K562 (cell line): ENCODE measurements around the gene C11orf52. TPM values are rescaled to one million over a fixed set of nuclear protein-coding genes. Genes with fewer than 3 reads are reported as not detected.

Experiments
- ATAC-seq: fragments of 200-7000 bp; cut with Tn5 transposase; 3 replicates; pipeline ENCODE4 v1.9.1; 2020; ENCODE audit warnings: moderate library complexity
- BruUV-seq: library from RNA; stranded (reverse); fragments of 400-500 nt; replicated peaks from 2 replicates; lab custom pipeline; 2021; lab: Mats Ljungman, UMichigan
- CTCF ChIA-PET: fragments of 300-600 bp; formaldehyde crosslinking; extraction: SDS; loops from one replicate; lab custom pipeline; 2021; ENCODE audit warnings: low intra/inter-chr PET ratio; lab: Yijun Ruan, JAX
- POLR2A ChIA-PET: fragments of 300-600, 350-650 bp; sonication (Branson Sonifier 250); formaldehyde crosslinking; extraction: SDS; loops from one replicate; lab custom pipeline; 2021; ENCODE audit warnings: antibody characterized with exemption, inconsistent platforms; lab: Yijun Ruan, JAX
- DNase-seq, 4 experiments: peaks; one replicate each; pipeline versions ENCODE4 v3.0.0 to v3.0.0-alpha.2; 2011 to 2018; ENCODE audit warnings: low spot score in 3 of 4, mixed read lengths in 3 of 4; ENCODE audit errors: extremely low read depth in 1 of 4
- FAIRE-seq: peaks from 2 replicates; lab custom pipeline; 2011; peaks lifted over from hg19 to GRCh38; lab: Jason Lieb, UNC
- H2AFZ ChIP-seq: 2 replicates; pipeline ENCODE4 v1.6.0; 2011; ENCODE audit warnings: low read depth, low read length, control low read depth, inconsistent platforms
- H3K27ac ChIP-seq: fragments of 200-600 bp; 3 replicates; pipeline ENCODE4 v1.8.0; 2011; ENCODE audit warnings: low read depth, mild to moderate bottlenecking, control low read depth, inconsistent platforms, low read length, moderate library complexity, mixed read lengths; ENCODE audit errors: extremely low read depth
- H3K27me3 ChIP-seq, 2 experiments: fragments of 300-600 bp in 1 of 2; 2 replicates in 1 of 2; 3 replicates in 1 of 2; pipeline versions ENCODE4 v1.6.0 to v1.8.0; 2011; ENCODE audit warnings: inconsistent platforms in 2 of 2, low read length in 2 of 2, mild to moderate bottlenecking in 1 of 2, mixed read lengths in 1 of 2, moderate library complexity in 1 of 2; ENCODE audit not compliant: control insufficient read depth in 2 of 2, insufficient read depth in 2 of 2
- H3K36me3 ChIP-seq: fragments of 300-600 bp; 3 replicates; pipeline ENCODE4 v1.8.0; 2011; ENCODE audit warnings: mild to moderate bottlenecking, low read length, inconsistent platforms; ENCODE audit not compliant: control insufficient read depth, insufficient read depth
- H3K4me1 ChIP-seq, 2 experiments: fragments of 200-600 bp in 1 of 2; replicated peaks in 1 of 2; 2 replicates in 1 of 2; 3 replicates in 1 of 2; pipeline versions ENCODE4 v1.5.1 to v1.8.0; 2011; ENCODE audit warnings: inconsistent platforms in 2 of 2, low read length in 2 of 2, mild to moderate bottlenecking in 1 of 2, mixed read lengths in 1 of 2, moderate library complexity in 1 of 2; ENCODE audit not compliant: control insufficient read depth in 2 of 2, insufficient read depth in 2 of 2
- H3K4me2 ChIP-seq: 2 replicates; pipeline ENCODE4 v1.6.1; 2011; ENCODE audit warnings: low read length, control low read depth, inconsistent platforms, mixed read lengths; ENCODE audit not compliant: insufficient read depth
- H3K4me3 ChIP-seq: fragments of 200-600 bp; sonication (generic), shearing (Covaris generic); 2 replicates; pipeline ENCODE4 v1.5.1; 2016; ENCODE audit warnings: control low read depth, inconsistent platforms
- H3K79me2 ChIP-seq: fragments of 200-600 bp; 3 replicates; pipeline ENCODE4 v1.8.0; 2011; ENCODE audit warnings: low read length, inconsistent platforms; ENCODE audit not compliant: control insufficient read depth, insufficient read depth
- H3K9ac ChIP-seq, 2 experiments: 2 replicates each; pipeline versions ENCODE4 v1.6.0 to v1.6.1; 2011; ENCODE audit warnings: low read depth in 2 of 2, low read length in 2 of 2, control low read depth in 1 of 2, inconsistent platforms in 1 of 2, mild to moderate bottlenecking in 1 of 2, mixed read lengths in 1 of 2; ENCODE audit not compliant: insufficient read depth in 1 of 2
- H3K9me1 ChIP-seq: one replicate; pipeline ENCODE4 v1.6.0; 2011; ENCODE audit warnings: inconsistent platforms, mild to moderate bottlenecking, low read length, moderate library complexity; ENCODE audit not compliant: control insufficient read depth, insufficient read depth
- H3K9me3 ChIP-seq: replicated peaks from 2 replicates; pipeline ENCODE4 v1.5.1; 2011; ENCODE audit warnings: low read depth, low read length, inconsistent platforms; ENCODE audit not compliant: control insufficient read depth, insufficient read depth
- H4K20me1 ChIP-seq: replicated peaks from 2 replicates; pipeline ENCODE4 v1.6.1; 2011; ENCODE audit warnings: low read length, inconsistent platforms, mixed read lengths; ENCODE audit not compliant: control insufficient read depth, insufficient read depth
- COPS2 ChIP-seq: fragments of 450-650 bp; conservative IDR thresholded peaks from 2 replicates; pipeline ENCODE4 v1.6.1; 2016; ENCODE audit warnings: mild to moderate bottlenecking, moderate library complexity
- EP400 ChIP-seq: fragments of 450-650 bp; IDR thresholded peaks from 2 replicates; pipeline ENCODE4 v1.6.1; 2017; ENCODE audit warnings: antibody characterized with exemption, mild to moderate bottlenecking, moderate library complexity
- HBP1 ChIP-seq: fragments of 450-650 bp; formaldehyde crosslinking; IDR thresholded peaks from 2 replicates; pipeline ENCODE4 v1.4.0; 2022; ENCODE audit warnings: missing genetic modification characterization
- MNT ChIP-seq, 2 experiments: fragments of 450-650 bp; conservative IDR thresholded peaks; 2 replicates each; pipeline ENCODE4 v1.6.1; 2017; ENCODE audit warnings: mild to moderate bottlenecking in 2 of 2, moderate library complexity in 2 of 2
- TEAD1 ChIP-seq, 2 experiments: fragments of 450-650 bp in 1 of 2; sonication (generic) in 1 of 2; formaldehyde crosslinking; IDR thresholded peaks; 2 replicates each; pipeline versions ENCODE4 v1.4.0 to v1.8.0; 2020 to 2022; ENCODE audit warnings: mild to moderate bottlenecking in 2 of 2, missing genetic modification reagents in 1 of 2
- ZKSCAN1 ChIP-seq: fragments of 150-350 bp; IDR thresholded peaks from 2 replicates; pipeline ENCODE4 v1.6.1; 2016; ENCODE audit warnings: low read depth, low read length
- ZNF224 ChIP-seq: sonication (generic); formaldehyde crosslinking; IDR thresholded peaks from 2 replicates; pipeline ENCODE4 v1.8.0; 2022; ENCODE audit warnings: mild to moderate bottlenecking, missing genetic modification reagents
- in situ Hi-C: fragments of 300-500 bp; cut with MboI; formaldehyde crosslinking; loops from 4 replicates; pipeline ENCODE4 v1.15.0; 2018; ENCODE audit warnings: inconsistent platforms, mixed read lengths
- intact Hi-C: fragments of 100-400 bp; cut with micrococcal nuclease; formaldehyde crosslinking; loops from 2 replicates; pipeline ENCODE4 v1.14.2; 2022
- polyA plus RNA-seq, 8 experiments: library from polyadenylated mRNA; depleted of rRNA in 4 of 8; stranded (reverse) in 5 of 8; unstranded in 3 of 8; fragments of >200 nt; fragmentation: Nextera tagmentation in 2 of 8; fragmentation: Illumina TruSeq in 1 of 8; extraction: Ambion mirVana in 2 of 8; extraction: Trizol in 1 of 8; gene quantifications; 2 replicates each; pipeline versions ENCODE4 v1.2.1 to v1.2.3, GENCODE V29; 2011 to 2014; ENCODE audit warnings: inconsistent platforms in 1 of 8, missing spikeins in 1 of 8
- total RNA-seq, 7 experiments: library from RNA; depleted of rRNA in 6 of 7; stranded (reverse); fragments of >200 nt in 6 of 7; fragmentation: Illumina TruSeq in 2 of 7; extraction: Trizol in 2 of 7; gene quantifications; 2 replicates each; pipeline versions ENCODE4 v1.2.1 to v1.2.3, GENCODE V29; 2011 to 2021; ENCODE audit warnings: low replicate concordance in 1 of 7
- TF ChIP-seq, protein P1 (sequence below): sonication (generic); formaldehyde crosslinking; IDR thresholded peaks from 2 replicates; pipeline ENCODE4 v1.8.0; 2022; ENCODE audit warnings: mild to moderate bottlenecking, missing genetic modification reagents
- TF ChIP-seq, protein P2 (sequence below): fragments of 450-650 bp; IDR thresholded peaks from 2 replicates; pipeline ENCODE4 v1.6.1; 2016; ENCODE audit warnings: borderline replicate concordance

The C11orf52 gene
- total and polyA plus RNA-seq, 9 of the 15 experiments (the other 6 are each of a cell fraction or from before 2014, with no cell fraction given), result 0.29 to 2.9 (median 1.0) TPM

- TF ChIP-seq, protein P1, sequence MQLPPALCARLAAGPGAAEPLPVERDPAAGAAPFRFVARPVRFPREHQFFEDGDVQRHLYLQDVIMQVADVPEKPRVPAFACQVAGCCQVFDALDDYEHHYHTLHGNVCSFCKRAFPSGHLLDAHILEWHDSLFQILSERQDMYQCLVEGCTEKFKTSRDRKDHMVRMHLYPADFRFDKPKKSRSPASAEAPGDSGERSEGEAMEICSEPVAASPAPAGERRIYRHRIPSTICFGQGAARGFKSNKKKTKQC (CRISPR knock-in tag), result no peak
- TF ChIP-seq TEAD1 (CRISPR knock-in tag; IDR thresholded peaks at IDR 0.05) (no peak), ZNF224 (no peak), ZKSCAN1 (no peak)
Observed at GRCh38 chr11:111946499-111946898, 27.8 kb downstream of the C11orf52 start (continued).

DNA sequence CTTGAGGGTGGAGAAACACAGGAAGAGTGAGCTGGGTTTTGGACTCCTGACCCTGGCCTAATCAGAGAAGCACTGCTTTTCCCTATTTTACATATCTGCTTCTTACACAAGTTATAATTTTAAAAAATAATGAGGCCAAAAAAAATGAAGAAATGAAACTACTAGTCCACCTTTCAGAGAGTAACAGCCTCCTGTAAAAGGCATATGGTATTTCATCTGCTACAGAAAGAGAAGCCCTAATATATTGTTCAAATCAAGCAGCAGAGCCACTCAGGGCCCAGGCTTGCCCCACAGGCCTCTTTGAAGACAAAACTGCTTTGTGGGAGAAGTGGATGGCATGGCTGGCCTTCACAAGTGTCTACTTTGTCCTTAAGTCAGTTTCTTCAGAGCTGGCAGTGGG is 28.4 kb downstream of the C11orf52 start:
- BruUV-seq, result no TSS peak
- ChIA-PET CTCF (no interaction called here), POLR2A (interaction anchor here (0.6 kb wide), 1 partner anchor 321 kb away, joined by 3 read pairs; no protein-coding TSS in a partner anchor)
- Histone ChIP-seq H3K9ac (no peak overlapping the region), H3K4me3 (no peak overlapping the region), H3K9me1 (no peaks in the 10 kb centered on the region), H3K36me3 (0 out of 3 replicates have a peak, but pooled peaks cover 3% of the 10 kb centered on the region), H3K4me1 (peaks cover 7 to 9% of the 10 kb centered on the region in 2 experiments), H3K27me3 (no peaks in the 10 kb centered on the region), H3K27ac (no peak overlapping the region), H3K9me3 (peaks cover 3% of the 10 kb centered on the region; the same call in 1 of the 2 replicates), H2AFZ (no peak overlapping the region), H3K4me2 (no peak overlapping the region), H3K79me2 (no peaks in the 10 kb centered on the region), H4K20me1 (no peaks in the 10 kb centered on the region)
- no peak for ATAC-seq
- no peak for DNase-seq
- no peak for FAIRE-seq
- TF ChIP-seq EP400, result no peak
- TF ChIP-seq, protein P2, sequence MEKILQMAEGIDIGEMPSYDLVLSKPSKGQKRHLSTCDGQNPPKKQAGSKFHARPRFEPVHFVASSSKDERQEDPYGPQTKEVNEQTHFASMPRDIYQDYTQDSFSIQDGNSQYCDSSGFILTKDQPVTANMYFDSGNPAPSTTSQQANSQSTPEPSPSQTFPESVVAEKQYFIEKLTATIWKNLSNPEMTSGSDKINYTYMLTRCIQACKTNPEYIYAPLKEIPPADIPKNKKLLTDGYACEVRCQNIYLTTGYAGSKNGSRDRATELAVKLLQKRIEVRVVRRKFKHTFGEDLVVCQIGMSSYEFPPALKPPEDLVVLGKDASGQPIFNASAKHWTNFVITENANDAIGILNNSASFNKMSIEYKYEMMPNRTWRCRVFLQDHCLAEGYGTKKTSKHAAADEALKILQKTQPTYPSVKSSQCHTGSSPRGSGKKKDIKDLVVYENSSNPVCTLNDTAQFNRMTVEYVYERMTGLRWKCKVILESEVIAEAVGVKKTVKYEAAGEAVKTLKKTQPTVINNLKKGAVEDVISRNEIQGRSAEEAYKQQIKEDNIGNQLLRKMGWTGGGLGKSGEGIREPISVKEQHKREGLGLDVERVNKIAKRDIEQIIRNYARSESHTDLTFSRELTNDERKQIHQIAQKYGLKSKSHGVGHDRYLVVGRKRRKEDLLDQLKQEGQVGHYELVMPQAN, result no peak
- no peak for TF ChIP-seq COPS2
- no peak for TF ChIP-seq MNT (conservative IDR thresholded peaks at IDR 0.05)
- TF ChIP-seq HBP1, result no peak
- in situ Hi-C loops, result no loop called here
- intact Hi-C loops, result no loop called here
